ENCODE data around the gene RIGI.

The RIGI gene

GRCh38 chr9:32508728-32509127 is 17.3 kb downstream of the RIGI start:
- TF ChIP-seq CTCF (conservative IDR thresholded peaks at IDR 0.05; ENCODE audit: low read length): no peak
- no peak for DNase-seq (ENCODE audit: low read depth)
- H3K4me3 ChIP-seq (ENCODE audit: low read length): no peak overlapping the region

GRCh38 chr9:32503008-32503407 is 23.0 kb downstream of the RIGI start:
- no peak overlapping the region for H3K4me3 ChIP-seq (ENCODE audit: low read length)
- TF ChIP-seq CTCF (conservative IDR thresholded peaks at IDR 0.05; ENCODE audit: low read length): no peak
- no peak for DNase-seq (ENCODE audit: low read depth)

- no peak overlapping the region for H3K4me3 ChIP-seq (ENCODE audit: low read length)
- DNase-seq (ENCODE audit: low read depth): peak; percentile 53
- TF ChIP-seq CTCF (conservative IDR thresholded peaks at IDR 0.05; ENCODE audit: low read length): no peak
These were observed 23.5 kb downstream of the RIGI start for GRCh38 chr9:32502464-32502863.

GRCh38 chr9:32501868-32502267 is 24.1 kb downstream of the RIGI start:
- DNase-seq (ENCODE audit: low read depth): no peak
- H3K4me3 ChIP-seq (ENCODE audit: low read length): no peak overlapping the region
- no peak for TF ChIP-seq CTCF (conservative IDR thresholded peaks at IDR 0.05; ENCODE audit: low read length)

- TF ChIP-seq CTCF (conservative IDR thresholded peaks at IDR 0.05; ENCODE audit: low read length): no peak
- no peak overlapping the region for H3K4me3 ChIP-seq (ENCODE audit: low read length)
- no peak for DNase-seq (ENCODE audit: low read depth)
These were observed 25.2 kb downstream of the RIGI start for GRCh38 chr9:32500768-32501167.

- H3K4me3 ChIP-seq (ENCODE audit: low read length): no peak overlapping the region
- TF ChIP-seq CTCF (conservative IDR thresholded peaks at IDR 0.05; ENCODE audit: low read length): no peak
- no peak for DNase-seq (ENCODE audit: low read depth)
These were observed 28.1 kb downstream of the RIGI start for GRCh38 chr9:32497921-32498320.

- no peak for DNase-seq (ENCODE audit: low read depth)
- no peak for TF ChIP-seq CTCF (conservative IDR thresholded peaks at IDR 0.05; ENCODE audit: low read length)
- no peak overlapping the region for H3K4me3 ChIP-seq (ENCODE audit: low read length)
These were observed 35.4 kb downstream of the RIGI start for GRCh38 chr9:32490601-32491000.

Data from AG10803 (cell line).